Measurements from ENCODE around the gene MPRIP. TPM values are rescaled to one million over a fixed set of nuclear protein-coding genes. Genes with fewer than 3 reads are reported as not detected.

Gene MPRIP
- total RNA-seq, 1 donor from 2014 or later = 350 TPM

DNA sequence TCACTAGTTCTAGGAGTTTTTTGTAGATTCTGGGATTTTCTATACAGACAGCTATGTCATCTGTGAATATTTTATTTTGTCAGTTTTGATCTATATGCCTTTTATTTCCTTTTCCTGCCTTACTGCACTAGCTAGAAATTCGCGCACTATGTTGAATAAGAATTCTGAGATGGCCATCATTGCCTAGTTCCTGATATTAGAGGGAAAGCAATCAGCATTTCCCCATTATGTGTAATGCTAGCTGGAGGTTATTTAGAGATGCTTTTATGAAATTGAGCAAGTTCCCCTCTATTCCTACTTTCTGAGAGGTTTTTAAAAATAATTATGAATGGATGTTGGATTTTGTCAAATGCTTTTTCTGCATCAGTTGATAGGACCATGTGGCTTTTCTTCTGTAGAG lies 23.8 kb downstream of the MPRIP start:
- intact Hi-C loops (cut with micrococcal nuclease) = no loop called here
- Histone ChIP-seq H3K9me3 (replicated peaks) (peaks cover 8% of the 10 kb centered on the region), H3K36me3 (no peaks in the 10 kb centered on the region), H3K4me1 (peaks cover 93% of the 10 kb centered on the region), H3K27ac (replicated peaks) (no peak overlapping the region), H3K4me3 (no peak overlapping the region), H3K27me3 (ENCODE audit: low read depth) (no peaks in the 10 kb centered on the region)
- no peak for DNase-seq
- TF ChIP-seq, protein P1, sequence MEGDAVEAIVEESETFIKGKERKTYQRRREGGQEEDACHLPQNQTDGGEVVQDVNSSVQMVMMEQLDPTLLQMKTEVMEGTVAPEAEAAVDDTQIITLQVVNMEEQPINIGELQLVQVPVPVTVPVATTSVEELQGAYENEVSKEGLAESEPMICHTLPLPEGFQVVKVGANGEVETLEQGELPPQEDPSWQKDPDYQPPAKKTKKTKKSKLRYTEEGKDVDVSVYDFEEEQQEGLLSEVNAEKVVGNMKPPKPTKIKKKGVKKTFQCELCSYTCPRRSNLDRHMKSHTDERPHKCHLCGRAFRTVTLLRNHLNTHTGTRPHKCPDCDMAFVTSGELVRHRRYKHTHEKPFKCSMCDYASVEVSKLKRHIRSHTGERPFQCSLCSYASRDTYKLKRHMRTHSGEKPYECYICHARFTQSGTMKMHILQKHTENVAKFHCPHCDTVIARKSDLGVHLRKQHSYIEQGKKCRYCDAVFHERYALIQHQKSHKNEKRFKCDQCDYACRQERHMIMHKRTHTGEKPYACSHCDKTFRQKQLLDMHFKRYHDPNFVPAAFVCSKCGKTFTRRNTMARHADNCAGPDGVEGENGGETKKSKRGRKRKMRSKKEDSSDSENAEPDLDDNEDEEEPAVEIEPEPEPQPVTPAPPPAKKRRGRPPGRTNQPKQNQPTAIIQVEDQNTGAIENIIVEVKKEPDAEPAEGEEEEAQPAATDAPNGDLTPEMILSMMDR (IDR thresholded peaks at IDR 0.05; ENCODE audit: borderline replicate concordance) = no peak

- no peak for DNase-seq
- Histone ChIP-seq H3K4me3 (no peak overlapping the region), H3K9me3 (replicated peaks) (peaks cover 8% of the 10 kb centered on the region), H3K27me3 (ENCODE audit: low read depth) (no peaks in the 10 kb centered on the region), H3K36me3 (no peaks in the 10 kb centered on the region), H3K4me1 (peaks cover 93% of the 10 kb centered on the region), H3K27ac (replicated peaks) (no peak overlapping the region)
- TF ChIP-seq, protein P1 (IDR thresholded peaks at IDR 0.05; ENCODE audit: borderline replicate concordance) = no peak
- intact Hi-C loops (cut with micrococcal nuclease) = no loop called here
Measured at GRCh38 chr17:17067257-17067656, 25.0 kb downstream of the MPRIP start.

DNA sequence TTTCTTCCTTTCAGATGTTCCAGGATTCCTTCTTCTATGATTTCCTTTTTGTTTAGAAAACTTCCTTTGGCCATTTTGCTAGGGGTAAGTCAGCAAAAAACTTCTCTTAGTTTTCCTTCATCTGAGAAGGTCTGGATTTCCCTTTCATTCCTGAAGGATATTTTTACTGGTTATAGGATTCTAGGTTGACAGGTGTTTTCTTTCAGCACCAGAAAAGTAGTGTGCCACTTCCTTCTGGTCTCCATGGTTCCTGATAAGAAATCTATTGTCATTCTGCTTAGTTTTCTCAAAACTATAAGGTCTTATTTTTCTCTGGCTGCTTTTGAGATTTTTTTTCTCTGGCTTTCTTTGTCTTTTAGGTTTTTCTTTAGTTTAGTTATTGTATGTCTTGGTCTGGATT lies 27.6 kb downstream of the MPRIP start:
- TF ChIP-seq, protein P1 (IDR thresholded peaks at IDR 0.05; ENCODE audit: borderline replicate concordance) = no peak
- DNase-seq = no peak
- Histone ChIP-seq H3K9me3 (replicated peaks) (peaks cover 8% of the 10 kb centered on the region), H3K36me3 (no peaks in the 10 kb centered on the region), H3K27me3 (ENCODE audit: low read depth) (no peaks in the 10 kb centered on the region), H3K4me3 (no peak overlapping the region), H3K4me1 (peaks cover 93% of the 10 kb centered on the region), H3K27ac (replicated peaks) (no peak overlapping the region)
- intact Hi-C loops (cut with micrococcal nuclease) = no loop called here

GRCh38 chr17:17070931-17071330 lies 28.7 kb downstream of the MPRIP start:
- TF ChIP-seq, protein P1 (IDR thresholded peaks at IDR 0.05; ENCODE audit: borderline replicate concordance) = no peak
- Histone ChIP-seq H3K4me3 (no peak overlapping the region), H3K4me1 (peaks cover 93% of the 10 kb centered on the region), H3K36me3 (peaks cover 1% of the 10 kb centered on the region), H3K27me3 (ENCODE audit: low read depth) (no peaks in the 10 kb centered on the region), H3K9me3 (replicated peaks) (peaks cover 8% of the 10 kb centered on the region), H3K27ac (replicated peaks) (peak overlapping the region; percentile 14)
- intact Hi-C loops (cut with micrococcal nuclease) = no loop called here
- no peak for DNase-seq

DNA sequence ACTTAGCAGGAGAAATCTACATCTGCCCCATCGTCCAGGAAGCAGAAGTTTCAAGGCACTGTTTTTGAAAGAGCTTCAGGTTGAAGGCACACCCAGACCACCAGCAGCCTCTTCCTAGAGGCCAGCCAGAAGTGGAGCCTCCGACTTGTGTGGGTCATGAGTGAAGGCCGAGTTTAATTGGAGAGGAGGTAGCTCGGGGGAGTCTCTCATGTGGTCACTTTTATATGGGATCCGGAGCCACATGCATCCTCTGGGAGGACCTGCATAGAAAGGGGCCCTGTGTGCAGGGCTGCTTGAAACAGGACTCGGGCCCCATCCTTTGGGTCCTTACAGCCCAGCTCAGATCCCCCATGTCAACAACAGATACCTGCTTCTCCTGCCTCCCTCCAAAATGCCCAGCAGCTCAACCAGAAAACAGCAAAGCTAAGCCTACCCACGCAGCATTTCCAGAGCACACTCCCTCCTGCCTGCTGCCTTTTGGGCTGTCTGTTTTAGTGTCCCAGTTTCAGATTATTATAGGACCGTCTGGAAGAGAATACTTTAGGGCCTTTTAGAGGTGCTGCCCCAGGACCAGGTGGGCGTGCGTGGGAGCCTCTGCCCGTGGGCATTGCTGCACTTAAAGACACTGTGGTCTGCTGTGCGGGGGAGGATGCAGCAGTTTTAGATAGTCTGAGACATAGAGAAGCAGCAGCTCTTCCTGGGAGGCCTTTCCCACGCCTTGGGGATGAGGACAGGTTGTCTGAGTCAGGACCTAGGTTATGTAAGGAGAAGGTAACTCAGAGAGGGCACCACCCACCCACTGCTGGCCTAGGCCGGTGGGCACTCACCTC lies 29.5 kb downstream of the MPRIP start:
- TF ChIP-seq, protein P1 (IDR thresholded peaks at IDR 0.05; ENCODE audit: borderline replicate concordance) = no peak
- DNase-seq = no peak
- intact Hi-C loops (cut with micrococcal nuclease) = no loop called here
- no peaks in the 10 kb centered on the region for H3K27me3 ChIP-seq (ENCODE audit: low read depth)
- peak overlapping the region; percentile 11 for H3K27ac ChIP-seq (replicated peaks)
- peaks cover 93% of the 10 kb centered on the region for H3K4me1 ChIP-seq
- H3K36me3 ChIP-seq = peaks cover 9% of the 10 kb centered on the region
- peaks cover 8% of the 10 kb centered on the region for H3K9me3 ChIP-seq (replicated peaks)
- H3K4me3 ChIP-seq = no peak overlapping the region
